ENCODE data around the gene GPR142.

GRCh38 chr17:74415608-74416396 is 48.5 kb downstream of the GPR142 start:
- TF ChIP-seq EP300 (IDR thresholded peaks at IDR 0.05), result no peak
- TF ChIP-seq, protein P1, sequence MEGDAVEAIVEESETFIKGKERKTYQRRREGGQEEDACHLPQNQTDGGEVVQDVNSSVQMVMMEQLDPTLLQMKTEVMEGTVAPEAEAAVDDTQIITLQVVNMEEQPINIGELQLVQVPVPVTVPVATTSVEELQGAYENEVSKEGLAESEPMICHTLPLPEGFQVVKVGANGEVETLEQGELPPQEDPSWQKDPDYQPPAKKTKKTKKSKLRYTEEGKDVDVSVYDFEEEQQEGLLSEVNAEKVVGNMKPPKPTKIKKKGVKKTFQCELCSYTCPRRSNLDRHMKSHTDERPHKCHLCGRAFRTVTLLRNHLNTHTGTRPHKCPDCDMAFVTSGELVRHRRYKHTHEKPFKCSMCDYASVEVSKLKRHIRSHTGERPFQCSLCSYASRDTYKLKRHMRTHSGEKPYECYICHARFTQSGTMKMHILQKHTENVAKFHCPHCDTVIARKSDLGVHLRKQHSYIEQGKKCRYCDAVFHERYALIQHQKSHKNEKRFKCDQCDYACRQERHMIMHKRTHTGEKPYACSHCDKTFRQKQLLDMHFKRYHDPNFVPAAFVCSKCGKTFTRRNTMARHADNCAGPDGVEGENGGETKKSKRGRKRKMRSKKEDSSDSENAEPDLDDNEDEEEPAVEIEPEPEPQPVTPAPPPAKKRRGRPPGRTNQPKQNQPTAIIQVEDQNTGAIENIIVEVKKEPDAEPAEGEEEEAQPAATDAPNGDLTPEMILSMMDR (IDR thresholded peaks at IDR 0.05), result no peak
